Spleen (tissue), 7 donors: Measurements from ENCODE around the gene AHSP.

ENCODE experiments used
- POLR2A ChIP-seq, 3 donors: fragments of 450-650 bp; IDR thresholded peaks; one replicate each; pipeline ENCODE4 v1.5.1; 2017; ENCODE audit warnings: antibody characterized with exemption in 3 of 3, mild to moderate bottlenecking in 1 of 3
- TF ChIP-seq, protein P1 (sequence below), 11 experiments: fragments of 200-600 bp in 7 of 11; fragments of 450-650 bp in 4 of 11; sonication (generic) in 4 of 11; IDR thresholded peaks in 8 of 11; conservative IDR thresholded peaks in 3 of 11; 1 replicate in 7 of 11; 2 replicates in 4 of 11; pipeline versions ENCODE4 v1.4.0 to v1.8.0; 2016 to 2021; ENCODE audit warnings: antibody characterized with exemption in 11 of 11, inconsistent platforms in 4 of 11, mild to moderate bottlenecking in 1 of 11
- donor health status: DM: no; HTN: no; CAD: no; lungs with moderate emphysema.
- donor health status: DM: no; HTN: no; CAD: no.
- donor health status: DM: no; HTN: no; CAD: no.

DNA sequence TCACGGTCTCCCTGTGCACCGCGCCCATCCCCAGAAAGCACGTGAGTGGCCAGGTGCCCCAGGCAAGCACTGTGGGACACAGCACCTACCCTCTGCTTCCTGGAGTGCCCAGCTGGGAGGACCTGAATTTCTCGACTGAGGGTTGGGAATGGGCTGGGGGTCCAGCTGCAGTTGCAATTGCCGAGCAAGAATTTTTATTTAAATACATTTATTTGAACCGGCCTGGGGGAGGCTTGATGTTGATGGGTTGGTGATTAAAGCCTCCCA lies 38.5 kb upstream of the AHSP start:
- TF ChIP-seq POLR2A (IDR thresholded peaks at IDR 0.05) = no peak
- TF ChIP-seq, protein P1, sequence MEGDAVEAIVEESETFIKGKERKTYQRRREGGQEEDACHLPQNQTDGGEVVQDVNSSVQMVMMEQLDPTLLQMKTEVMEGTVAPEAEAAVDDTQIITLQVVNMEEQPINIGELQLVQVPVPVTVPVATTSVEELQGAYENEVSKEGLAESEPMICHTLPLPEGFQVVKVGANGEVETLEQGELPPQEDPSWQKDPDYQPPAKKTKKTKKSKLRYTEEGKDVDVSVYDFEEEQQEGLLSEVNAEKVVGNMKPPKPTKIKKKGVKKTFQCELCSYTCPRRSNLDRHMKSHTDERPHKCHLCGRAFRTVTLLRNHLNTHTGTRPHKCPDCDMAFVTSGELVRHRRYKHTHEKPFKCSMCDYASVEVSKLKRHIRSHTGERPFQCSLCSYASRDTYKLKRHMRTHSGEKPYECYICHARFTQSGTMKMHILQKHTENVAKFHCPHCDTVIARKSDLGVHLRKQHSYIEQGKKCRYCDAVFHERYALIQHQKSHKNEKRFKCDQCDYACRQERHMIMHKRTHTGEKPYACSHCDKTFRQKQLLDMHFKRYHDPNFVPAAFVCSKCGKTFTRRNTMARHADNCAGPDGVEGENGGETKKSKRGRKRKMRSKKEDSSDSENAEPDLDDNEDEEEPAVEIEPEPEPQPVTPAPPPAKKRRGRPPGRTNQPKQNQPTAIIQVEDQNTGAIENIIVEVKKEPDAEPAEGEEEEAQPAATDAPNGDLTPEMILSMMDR (IDR thresholded peaks at IDR 0.05 in 8 of 11, conservative IDR thresholded peaks at IDR 0.05 in 3 of 11) = no peak
